ENCODE results near the gene AFMID.
"Not testable (repeated sequence)": the region's sequence is repeated elsewhere in the genome, so short reads cannot be mapped to it uniquely, and the experiment has no call there.

The AFMID gene

DNA sequence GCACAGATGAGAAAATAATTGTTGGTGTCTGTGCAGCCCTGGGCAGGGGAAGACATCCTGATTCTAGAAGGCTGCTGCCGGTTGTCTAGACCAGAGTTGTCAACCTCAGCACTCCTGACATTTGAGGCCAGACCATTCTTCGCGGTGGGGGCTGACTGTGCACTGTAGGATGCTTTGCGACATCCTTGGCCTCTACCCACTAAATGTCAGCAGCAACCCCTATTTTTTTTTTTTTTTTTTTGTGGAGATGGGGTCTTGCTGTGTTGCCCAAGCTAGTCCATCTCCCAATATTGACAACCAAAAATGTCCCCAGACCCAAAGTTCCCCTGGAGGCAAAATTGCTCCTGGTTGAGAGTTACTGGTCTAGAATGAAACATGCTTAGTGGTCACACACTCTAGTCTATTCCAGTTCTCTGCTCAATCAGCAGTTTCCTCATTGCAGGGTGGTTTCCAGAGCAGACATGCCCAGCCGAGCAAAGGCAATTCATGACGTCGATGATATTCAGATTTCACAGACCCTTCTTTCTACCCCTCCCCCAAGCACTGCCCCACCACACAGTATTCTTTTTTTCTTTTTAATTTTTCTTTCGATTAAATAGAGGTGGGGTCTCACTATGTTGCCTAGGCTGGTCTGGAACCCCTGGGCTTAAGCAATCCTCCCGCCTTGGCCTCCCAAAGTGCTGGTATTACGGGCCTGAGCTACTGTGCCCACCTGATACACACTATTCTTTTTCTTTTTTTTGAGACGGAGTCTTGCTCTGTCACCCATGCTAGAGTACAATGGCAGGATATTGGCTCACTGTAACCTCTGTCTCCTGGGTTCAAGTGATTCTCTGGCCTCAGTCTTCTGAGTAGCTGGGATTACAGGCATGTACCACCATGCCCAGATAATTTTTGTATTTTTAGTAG, 32.0 kb upstream of the AFMID start:
- peak; percentile 81 for DNase-seq

DNA sequence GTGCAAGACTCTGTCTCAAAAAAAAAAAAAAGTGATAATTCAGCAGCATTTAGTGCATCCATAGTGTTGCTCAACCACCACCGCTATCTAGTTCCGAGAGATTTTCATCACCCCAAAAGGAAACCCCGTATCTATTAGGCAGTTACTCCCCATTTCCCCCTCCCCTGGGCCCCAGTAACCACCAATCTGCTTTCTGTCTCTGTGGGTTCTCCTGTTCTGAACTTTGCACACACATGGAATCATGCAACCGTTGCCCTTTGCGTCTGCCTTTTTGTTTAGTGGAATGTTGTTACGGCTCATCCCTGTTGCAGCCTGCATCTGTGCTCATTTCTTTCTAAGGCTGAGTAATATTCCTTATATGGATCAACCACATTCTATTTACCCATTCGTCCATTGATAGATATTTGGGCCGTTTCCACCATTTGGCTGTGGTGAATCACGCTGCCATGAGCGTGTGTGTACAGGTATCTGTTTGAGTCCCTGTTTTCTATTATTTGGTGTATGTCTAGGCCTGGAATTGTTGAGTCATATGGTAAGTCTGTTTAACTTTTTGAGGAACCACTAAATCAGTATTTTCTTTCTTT, 27.5 kb upstream of the AFMID start:
- no peak for DNase-seq

DNA sequence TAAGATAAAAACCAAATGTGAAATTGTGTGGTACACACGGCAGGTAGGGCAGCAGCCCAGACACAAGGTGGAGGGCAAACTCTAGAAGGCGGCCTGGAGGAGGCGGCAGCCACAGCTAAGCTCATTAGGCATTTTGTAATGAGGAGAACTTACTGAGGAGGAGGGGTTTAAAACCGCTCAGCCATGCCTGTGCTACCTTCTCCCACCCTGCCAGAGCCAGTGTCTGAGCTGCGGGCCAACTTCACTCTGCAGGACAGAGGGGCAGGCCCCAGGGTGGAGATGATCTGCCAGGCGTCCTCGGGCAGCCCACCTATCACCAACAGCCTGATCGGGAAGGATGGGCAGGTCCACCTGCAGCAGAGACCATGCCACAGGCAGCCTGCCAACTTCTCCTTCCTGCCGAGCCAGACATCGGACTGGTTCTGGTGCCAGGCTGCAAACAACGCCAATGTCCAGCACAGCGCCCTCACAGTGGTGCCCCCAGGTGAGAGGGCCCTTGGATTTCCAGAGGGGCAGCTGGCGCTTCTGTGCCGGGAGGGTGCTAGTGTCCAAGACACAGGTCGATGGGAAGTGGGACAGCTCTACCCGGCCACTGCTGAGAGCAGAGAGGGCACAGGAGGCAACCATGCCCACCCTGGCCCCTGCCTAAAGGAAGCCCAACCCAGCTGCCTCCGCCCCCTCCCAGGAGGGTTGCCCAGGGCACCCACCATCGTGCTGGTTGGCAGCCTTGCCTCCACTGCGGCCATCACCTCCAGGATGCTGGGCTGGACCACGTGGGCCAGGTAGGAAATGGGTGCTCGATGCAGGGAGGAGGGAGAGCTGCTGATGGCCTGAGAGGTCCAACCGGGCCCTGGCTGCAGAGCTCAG, 23.0 kb upstream of the AFMID start:
- DNase-seq: no peak

DNA sequence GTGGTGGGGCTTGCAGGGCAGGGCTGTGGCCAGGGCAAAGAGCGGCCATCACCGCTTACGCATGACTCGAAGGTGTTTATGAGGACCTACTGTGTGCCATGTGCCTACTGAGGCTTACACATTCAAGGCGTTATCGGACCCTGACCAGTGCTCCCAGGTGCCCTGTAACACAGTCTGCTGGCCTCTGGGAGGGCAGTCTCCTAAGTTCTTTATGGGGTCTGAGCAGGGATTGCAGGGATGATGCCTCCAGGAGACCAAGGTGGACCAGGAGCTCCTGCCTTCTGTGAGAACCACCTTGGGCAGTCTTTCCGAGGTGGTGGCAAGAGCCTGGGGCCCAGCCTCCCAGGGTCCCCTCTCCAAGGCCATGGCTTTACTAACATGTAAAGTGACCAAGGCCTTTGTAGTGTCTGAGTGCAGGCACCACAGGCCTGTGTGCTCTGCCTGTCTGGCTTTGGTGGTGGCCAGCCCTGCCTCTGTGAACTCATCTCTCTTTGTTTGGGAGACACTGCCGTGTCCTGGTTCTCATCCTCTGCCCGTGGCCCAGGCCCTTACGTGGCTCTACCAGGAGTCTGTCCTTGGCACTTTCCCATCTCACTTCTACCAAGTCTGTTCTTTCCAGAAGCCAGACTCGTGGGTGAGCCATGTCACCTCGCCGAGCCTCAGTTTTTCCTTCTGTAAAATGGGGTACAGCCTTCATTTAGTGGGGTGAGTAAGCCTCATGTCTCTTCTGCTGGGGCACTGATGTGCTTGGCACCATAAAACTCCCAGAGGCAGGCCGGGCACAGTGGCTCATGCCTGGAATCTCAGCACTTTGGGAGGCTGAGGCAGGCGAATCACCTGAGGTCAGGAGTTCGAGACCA, 22.2 kb upstream of the AFMID start:
- no peak for DNase-seq

DNA sequence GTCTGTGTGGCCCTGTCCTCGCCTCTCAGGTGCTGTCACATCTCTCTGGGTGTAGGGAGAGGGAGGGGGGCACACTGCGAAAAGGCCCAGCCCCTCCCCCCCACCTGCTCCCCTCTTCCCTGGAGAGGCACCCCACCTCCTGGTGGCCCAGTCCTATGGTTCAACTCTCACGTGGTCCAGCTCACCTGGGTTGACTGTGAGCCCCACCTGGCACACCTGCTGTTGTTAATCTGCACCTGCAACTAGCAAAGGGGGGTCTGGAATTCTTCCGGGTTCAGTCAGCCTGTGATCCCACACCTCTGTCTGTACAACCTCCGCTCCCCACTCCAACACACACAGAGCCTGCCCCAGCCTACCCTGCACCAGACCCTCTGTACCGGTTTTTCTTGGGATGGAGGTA, 20.7 kb upstream of the AFMID start:
- DNase-seq: no peak

DNA sequence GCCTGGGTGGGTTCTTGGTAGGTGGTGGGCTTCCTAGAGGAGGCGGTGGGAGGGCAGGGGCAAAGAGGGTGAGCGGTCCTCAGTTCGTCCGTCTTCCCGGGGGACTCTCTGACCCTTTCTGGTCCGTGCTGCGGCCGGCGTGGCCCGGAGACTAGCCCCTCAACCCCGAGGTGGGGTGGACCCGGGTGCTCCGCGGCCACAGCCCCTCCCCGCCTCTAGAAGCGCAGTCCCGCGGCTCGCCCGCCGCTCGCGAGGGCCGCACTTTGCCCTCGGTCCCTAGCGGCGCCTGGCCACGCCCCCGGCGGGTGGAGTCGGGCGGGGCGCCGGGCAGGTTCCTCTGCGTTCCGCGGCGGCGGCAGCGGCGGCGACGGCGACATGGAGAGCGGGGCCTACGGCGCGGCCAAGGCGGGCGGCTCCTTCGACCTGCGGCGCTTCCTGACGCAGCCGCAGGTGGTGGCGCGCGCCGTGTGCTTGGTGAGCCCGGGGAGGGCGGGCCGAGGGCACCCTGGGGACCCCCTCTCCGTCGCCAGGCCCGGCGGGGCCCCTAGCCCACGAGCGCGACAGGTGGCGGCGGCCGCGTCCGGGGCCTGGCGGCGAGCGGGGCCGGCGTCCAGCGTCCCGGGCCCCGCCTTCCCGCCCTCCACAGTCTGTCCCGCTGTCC, 18.8 kb upstream of the AFMID start, which contains the start of gene SYNGR2:
SYNGR2 (plus strand) TSS at position 340 of the 661 bp plus-strand sequence; CDS start at position 376, 36 bp downstream.
- peak; percentile 87 for DNase-seq

DNA sequence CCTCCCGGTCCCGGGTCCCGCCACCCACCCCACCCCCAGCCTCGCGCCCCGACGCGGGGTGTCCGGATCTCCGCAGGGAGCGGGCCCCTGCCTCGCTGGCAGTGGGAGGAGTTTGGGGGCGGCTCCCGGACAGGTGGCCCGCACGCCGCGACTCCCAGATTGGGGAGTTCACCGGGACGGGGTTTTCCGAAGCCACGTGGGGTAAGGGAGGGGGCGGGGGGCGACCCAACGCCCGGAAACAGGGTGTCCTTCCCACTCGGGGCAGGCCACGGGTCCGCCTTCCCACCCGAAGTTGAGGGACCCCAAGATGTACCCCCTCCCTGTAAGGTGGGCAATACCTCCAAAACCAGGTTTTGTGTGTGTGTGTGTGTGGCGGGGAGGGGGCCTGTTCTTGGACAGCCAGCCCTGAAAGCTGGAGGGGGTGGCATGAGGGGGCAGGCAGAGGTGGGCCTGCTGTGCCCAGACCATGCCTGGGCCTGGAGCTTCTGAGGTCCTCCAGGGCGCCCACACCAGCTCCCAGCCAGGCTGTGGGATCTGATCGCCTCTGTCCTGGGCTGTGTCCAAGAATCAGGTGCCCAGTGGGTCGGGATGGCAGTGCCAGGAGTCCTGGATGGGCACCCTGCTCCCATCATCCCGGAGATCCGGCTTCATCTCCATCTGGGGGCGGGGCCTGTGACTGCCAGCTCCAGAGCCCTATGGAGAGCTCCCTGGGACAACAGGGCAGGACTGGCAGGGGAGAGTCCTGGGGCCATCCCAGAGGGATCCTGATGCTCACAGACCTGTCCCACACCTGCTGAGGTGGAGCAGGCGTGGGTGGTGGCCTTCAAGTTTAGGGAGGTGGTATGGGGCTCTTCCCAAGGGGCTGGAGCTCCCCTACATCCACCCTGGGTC, 18.0 kb upstream of the AFMID start:
- peak; percentile 72 for DNase-seq

DNA sequence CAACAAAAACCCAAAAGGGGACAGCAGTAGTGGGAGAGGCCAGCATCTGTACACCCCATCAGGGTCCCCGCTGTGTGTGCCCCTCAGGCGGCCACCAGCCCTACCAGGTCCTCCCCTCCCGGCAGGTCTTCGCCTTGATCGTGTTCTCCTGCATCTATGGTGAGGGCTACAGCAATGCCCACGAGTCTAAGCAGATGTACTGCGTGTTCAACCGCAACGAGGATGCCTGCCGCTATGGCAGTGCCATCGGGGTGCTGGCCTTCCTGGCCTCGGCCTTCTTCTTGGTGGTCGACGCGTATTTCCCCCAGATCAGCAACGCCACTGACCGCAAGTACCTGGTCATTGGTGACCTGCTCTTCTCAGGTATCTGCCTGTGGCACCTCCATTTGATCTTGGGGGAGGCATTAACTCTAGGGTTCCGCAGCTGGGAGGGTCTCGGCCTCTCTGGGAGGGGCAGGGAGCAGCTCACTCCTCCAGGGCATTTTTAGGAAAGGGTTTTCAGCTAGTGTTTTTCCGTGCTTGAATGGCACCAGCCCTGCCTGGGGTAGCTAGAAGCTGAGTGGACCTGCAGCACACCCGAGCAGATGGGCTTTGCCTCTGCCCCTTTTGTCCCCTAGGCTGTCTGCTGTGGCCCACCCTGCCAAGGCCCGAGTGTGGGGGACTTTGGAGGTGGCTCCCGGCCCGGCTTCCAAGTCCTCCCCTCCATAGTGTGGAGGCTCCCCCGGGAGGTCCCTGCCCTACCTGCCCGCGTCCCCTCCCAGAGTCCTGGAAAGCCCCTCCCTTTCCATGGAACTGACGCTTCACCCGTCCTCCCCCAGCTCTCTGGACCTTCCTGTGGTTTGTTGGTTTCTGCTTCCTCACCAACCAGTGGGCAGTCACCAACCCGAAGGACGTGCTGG, 16.2 kb upstream of the AFMID start:
- DNase-seq: no peak

DNA sequence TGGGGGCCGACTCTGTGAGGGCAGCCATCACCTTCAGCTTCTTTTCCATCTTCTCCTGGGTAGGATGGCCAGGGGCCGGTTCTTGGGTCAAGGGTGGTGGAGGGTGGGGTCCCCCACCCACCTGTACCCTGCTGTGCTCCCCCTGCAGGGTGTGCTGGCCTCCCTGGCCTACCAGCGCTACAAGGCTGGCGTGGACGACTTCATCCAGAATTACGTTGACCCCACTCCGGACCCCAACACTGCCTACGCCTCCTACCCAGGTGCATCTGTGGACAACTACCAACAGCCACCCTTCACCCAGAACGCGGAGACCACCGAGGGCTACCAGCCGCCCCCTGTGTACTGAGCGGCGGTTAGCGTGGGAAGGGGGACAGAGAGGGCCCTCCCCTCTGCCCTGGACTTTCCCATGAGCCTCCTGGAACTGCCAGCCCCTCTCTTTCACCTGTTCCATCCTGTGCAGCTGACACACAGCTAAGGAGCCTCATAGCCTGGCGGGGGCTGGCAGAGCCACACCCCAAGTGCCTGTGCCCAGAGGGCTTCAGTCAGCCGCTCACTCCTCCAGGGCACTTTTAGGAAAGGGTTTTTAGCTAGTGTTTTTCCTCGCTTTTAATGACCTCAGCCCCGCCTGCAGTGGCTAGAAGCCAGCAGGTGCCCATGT, 15.4 kb upstream of the AFMID start:
- not testable (repeated sequence) for DNase-seq

DNA sequence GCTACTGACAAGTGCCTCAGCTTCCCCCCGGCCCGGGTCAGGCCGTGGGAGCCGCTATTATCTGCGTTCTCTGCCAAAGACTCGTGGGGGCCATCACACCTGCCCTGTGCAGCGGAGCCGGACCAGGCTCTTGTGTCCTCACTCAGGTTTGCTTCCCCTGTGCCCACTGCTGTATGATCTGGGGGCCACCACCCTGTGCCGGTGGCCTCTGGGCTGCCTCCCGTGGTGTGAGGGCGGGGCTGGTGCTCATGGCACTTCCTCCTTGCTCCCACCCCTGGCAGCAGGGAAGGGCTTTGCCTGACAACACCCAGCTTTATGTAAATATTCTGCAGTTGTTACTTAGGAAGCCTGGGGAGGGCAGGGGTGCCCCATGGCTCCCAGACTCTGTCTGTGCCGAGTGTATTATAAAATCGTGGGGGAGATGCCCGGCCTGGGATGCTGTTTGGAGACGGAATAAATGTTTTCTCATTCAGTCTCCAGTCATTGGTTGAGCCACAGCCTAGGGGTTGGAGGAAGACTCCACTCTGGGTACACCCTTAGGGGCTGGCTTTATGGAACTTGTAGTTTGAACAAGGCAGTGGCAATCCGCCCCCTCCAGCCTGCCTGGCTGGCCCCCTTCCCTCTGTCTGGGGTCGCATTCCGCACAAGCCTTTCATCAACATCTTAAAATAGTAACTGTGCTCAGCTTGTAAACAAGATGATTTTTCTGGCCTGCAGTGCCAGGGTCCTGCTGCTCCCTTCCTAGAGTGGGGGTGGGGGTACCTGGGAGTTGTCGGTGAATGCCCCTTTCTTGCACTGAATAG, 14.7 kb upstream of the AFMID start:
- peak; percentile 66 for DNase-seq

DNA sequence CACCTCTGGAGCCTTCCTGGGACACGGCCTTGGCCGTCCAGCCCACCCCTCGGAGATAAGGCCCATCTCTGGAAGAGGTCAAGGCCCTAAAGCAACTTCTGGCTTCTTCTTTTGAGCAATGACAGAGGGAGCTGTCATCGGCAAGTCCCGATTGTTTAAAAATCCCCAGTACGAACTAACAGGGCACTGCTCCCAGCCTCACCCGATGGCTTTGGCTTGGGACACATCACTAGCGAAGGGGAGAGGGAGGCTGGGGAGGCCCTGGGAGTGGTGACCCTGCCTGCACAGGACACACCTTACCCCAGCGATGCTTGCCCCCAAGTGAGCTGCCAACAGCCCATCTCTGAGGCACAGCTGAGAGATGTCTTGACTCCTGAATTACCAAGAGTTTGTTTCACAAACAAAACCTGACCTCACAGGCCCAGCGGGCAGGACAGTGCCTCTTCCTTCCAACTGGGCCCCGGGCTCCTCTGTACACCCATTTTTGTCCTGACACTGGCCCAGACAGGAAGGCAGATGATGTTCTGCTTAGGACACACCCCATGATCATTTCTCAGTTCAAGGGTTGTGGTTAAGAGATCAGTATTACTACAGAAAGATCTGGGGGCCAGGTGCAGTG, 14.0 kb upstream of the AFMID start:
- peak; percentile 51 for DNase-seq

DNA sequence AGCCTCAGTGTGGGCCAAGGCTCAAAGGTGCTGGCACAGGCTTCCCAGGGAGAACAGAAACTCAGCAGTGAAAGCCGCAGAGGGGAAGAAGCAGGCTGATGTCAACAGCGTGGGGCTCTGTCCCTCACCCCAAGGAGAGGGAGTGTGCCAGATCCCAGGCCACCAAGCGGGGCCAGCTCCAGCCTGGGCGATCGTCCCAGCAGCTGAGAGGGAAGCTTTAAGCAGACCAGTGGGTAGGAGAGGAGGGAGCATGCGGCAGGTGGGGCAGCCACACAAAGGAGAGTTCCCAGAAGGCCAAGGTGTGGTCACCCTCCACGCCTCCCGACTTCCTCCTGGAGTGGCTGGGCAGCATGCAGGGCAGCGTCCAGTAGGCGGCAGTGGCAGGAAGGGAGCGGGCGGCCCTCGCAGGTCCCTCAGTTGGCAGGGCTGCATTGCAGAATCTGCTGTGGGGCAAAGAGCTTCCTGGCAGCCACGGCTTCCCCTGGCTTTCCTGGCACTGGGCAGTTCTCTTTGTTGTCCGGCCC, 12.8 kb upstream of the AFMID start:
- peak; percentile 58 for DNase-seq

DNA sequence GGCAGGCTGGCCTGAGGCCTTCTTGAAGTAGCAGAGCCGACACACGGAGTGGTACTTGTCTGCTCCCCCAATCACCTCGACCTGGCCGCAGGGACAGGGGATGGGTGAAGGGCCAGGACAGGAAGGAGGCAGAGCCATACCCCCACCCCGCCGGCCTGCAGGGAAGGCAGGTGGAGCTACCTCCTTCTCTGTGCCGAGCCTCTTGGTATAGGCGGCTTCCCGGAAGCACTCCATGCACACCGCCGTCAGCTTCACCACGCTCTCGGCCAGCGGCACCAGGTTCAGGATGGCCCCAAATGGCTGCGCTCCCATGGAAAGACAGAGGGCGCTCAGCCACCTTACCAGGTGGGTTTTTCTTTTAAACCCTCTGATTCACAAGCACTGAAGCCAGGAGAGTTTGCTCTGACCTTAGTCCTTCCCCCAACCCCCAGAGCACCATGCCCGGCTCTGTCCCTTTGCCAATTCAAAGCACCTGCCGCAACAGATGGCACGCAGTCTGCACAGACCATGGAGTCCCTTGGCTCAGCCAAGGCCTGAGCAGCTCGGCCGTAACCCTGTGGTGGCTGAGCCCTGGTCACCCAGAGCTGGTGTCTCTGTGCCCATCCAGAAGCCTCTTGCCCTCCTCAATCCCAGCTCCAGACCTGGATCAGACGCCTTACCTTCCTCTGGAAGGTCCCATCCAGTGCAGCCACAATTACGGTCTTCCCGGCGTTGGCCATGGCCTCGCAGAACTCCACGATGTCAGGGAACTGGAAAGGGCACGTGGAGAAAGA, 12.1 kb upstream of the AFMID start:
- DNase-seq: no peak

DNA sequence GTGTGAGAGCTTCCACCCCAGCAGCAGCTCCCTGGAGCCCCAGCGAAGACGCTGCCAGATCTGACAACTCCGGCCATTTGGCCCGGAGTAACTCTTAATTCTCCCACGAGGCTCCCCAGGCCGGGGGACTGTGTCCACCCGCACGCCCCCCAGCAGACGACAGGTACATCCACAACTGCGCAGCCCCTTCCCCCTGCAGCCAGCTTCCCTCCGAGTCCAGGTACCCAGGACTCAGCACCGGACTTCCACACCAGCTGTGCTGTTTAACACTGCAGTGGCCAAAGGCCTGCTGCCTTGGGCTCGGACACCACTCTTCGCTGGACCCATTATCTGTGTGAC, 11.6 kb upstream of the AFMID start:
- no peak for DNase-seq

DNA sequence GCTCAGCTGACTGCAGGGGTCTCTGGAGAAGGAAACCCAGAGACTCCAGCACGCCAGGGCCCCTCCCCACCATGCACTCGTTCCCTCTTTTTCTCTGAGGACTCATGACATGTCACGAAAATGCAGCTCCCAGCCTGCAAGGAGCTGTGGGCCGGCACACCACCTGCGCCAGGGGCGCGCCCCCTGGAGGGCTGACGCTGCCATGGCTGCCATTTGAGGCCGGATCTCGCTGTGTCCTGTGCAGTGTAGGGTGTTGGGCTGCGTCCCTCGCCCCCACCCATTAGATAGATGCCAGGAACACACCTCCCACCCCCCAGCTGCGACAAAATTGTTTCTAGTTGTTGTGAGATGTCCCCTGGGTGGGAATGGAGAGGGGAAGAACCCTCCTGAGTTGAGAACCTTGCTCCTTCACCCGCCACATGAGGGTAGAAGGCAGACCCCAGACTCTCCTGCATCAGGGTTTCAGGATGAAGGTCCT, 10.6 kb upstream of the AFMID start:
- peak; percentile 78 for DNase-seq

DNA sequence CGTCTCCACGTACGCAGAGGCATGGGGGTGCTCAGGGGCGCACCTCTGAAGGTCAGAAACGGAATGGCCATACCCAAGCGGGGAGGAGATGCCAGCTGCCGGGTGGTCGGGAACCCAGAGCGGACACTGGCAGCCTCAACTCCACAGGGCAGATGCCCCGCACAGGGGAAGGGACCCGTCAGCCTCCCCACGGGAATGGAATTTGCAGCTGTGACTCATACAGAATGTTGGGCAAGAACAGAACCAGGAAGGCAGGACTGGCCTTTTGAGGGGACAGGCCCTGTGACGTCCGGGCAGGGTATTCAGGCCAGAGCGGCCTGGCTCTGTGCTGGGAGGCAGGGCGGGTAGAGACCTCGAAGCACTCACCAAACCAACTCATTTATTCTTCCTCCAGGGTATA, 7.8 kb upstream of the AFMID start:
- peak; percentile 31 for DNase-seq

DNA sequence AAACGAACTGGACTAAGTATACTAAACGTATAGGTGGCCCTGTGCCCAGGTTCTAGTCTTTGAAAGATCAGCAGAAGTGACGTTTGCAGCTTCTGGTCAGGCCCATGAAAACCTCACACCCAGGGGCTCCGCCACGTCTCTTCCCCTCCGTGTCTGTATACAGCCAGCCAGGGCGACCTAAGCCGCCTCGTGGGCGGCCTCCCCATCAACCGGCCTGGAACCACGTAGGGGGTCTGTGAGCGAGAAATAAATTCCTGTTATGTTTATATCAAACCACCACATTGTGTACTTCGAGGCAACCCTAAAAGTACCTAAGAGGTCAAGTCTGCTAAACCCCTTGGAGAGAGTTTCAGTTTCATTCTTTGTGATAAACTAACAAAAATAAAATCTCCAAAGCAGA, 7.1 kb upstream of the AFMID start:
- DNase-seq: no peak
